ENCODE data around the gene TLX2. TPM values are rescaled to one million over a fixed set of nuclear protein-coding genes. Genes with fewer than 3 reads are reported as not detected.

TLX2 gene
- total RNA-seq, 2 donors from 2014 or later, result not detected

Other genes starting within 250 kb of the TLX2 start
- 1 to 10 TPM; 3.9 to 5.3 TPM for gene SLC4A5, start 171.0 kb upstream of the TLX2 start, total RNA-seq
- gene DCTN1, start 134.1 kb upstream of the TLX2 start, total RNA-seq, result 100 to 1,000 TPM; 165 to 167 TPM
- 1 to 10 TPM; 2.3 to 2.7 TPM for gene C2orf81, start 92.8 kb upstream of the TLX2 start, total RNA-seq
- gene WDR54, start 92.7 kb upstream of the TLX2 start, total RNA-seq, result 1 to 10 TPM; 7.9 to 9.4 TPM
- gene RTKN, start 72.5 kb upstream of the TLX2 start, total RNA-seq, result 10 to 100 TPM; 10.6 to 16.8 TPM
- gene INO80B, start 59.4 kb upstream of the TLX2 start, total RNA-seq, result 10 to 100 TPM; 20.5 TPM
- 10 to 100 TPM; 28.2 to 40.5 TPM for gene WBP1, start 56.0 kb upstream of the TLX2 start, total RNA-seq
- 10 to 100 TPM; 25.1 to 30.2 TPM for gene MOGS, start 49.1 kb upstream of the TLX2 start, total RNA-seq
- 10 to 100 TPM; 47.1 to 53.2 TPM for gene MRPL53, start 41.8 kb upstream of the TLX2 start, total RNA-seq
- 10 to 100 TPM in 1 of 2 donors, 1 to 10 TPM in 1; 9.9 to 11.2 TPM for gene CCDC142, start 31.5 kb upstream of the TLX2 start, total RNA-seq
- gene TTC31, start 31.4 kb upstream of the TLX2 start, total RNA-seq, result 10 to 100 TPM; 13.2 to 15.0 TPM
- 1 to 10 TPM in 1 of 2 donors, not detected in 1; 1.5 TPM for gene LBX2, start 14.8 kb upstream of the TLX2 start, total RNA-seq
- gene PCGF1, start 6.8 kb upstream of the TLX2 start, total RNA-seq, result 10 to 100 TPM; 21.6 to 23.6 TPM
- gene DQX1, start 11.8 kb downstream of the TLX2 start, total RNA-seq, result not detected
- gene AUP1, start 15.3 kb downstream of the TLX2 start, total RNA-seq, result 10 to 100 TPM; 64.4 to 67.0 TPM
- 10 to 100 TPM; 22.4 to 30.4 TPM for gene HTRA2, start 15.5 kb downstream of the TLX2 start, total RNA-seq
- gene LOXL3, start 39.5 kb downstream of the TLX2 start, total RNA-seq, result 10 to 100 TPM in 1 of 2 donors, 1 to 10 TPM in 1; 6.1 to 11.8 TPM
- 10 to 100 TPM; 11.0 to 12.2 TPM for gene DOK1, start 40.3 kb downstream of the TLX2 start, total RNA-seq
- under 1 TPM in 1 of 2 donors, not detected in 1; 0.19 TPM for gene M1AP, start 133.9 kb downstream of the TLX2 start, total RNA-seq
- gene SEMA4F, start 139.8 kb downstream of the TLX2 start, total RNA-seq, result 1 to 10 TPM; 3.2 to 3.9 TPM